ENCODE measurements around the gene PRR22.

GRCh38 chr19:5809053-5809452, 24.5 kb upstream of the PRR22 start:
- TF ChIP-seq, protein P1, sequence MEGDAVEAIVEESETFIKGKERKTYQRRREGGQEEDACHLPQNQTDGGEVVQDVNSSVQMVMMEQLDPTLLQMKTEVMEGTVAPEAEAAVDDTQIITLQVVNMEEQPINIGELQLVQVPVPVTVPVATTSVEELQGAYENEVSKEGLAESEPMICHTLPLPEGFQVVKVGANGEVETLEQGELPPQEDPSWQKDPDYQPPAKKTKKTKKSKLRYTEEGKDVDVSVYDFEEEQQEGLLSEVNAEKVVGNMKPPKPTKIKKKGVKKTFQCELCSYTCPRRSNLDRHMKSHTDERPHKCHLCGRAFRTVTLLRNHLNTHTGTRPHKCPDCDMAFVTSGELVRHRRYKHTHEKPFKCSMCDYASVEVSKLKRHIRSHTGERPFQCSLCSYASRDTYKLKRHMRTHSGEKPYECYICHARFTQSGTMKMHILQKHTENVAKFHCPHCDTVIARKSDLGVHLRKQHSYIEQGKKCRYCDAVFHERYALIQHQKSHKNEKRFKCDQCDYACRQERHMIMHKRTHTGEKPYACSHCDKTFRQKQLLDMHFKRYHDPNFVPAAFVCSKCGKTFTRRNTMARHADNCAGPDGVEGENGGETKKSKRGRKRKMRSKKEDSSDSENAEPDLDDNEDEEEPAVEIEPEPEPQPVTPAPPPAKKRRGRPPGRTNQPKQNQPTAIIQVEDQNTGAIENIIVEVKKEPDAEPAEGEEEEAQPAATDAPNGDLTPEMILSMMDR (IDR thresholded peaks at IDR 0.05; ENCODE audit: insufficient read depth, low read length) = no peak
- TF ChIP-seq REST (IDR thresholded peaks at IDR 0.05; ENCODE audit: insufficient replicate concordance, low read depth) = no peak
- TF ChIP-seq POLR2AphosphoS5 (IDR thresholded peaks at IDR 0.05; ENCODE audit: low read depth) = no peak

Data from HL-60 (cell line).